B cell (primary cell): Measurements from ENCODE around the gene ARID3C. TPM values are rescaled to one million over a fixed set of nuclear protein-coding genes. Genes with fewer than 3 reads are reported as not detected.
A peak's percentile ranks its signal among the peaks of the same experiment; 100 is the strongest.

Source experiments
- ATAC-seq: fragments of 200-7000 bp; cut with Tn5 transposase; one replicate; pipeline ENCODE4 v1.10.0; 2021; ENCODE audit warnings: low read depth, mild to moderate bottlenecking, moderate number of reproducible peaks, moderate library complexity
- CTCF ChIA-PET: fragments of 350-600 bp; sonication (Branson Sonifier 250); formaldehyde crosslinking; loops from one replicate; lab custom pipeline; 2021; ENCODE audit warnings: antibody characterized with exemption, inconsistent platforms; lab: Charles Lee
- POLR2A ChIA-PET: fragments of 350-600 bp; sonication (Branson Sonifier 250); formaldehyde crosslinking; loops from one replicate; lab custom pipeline; 2021; ENCODE audit warnings: antibody characterized with exemption; lab: Charles Lee
- DNase-seq: peaks from one replicate; pipeline ENCODE4 v3.0.0; 2013
- H2AFZ ChIP-seq: 2 replicates; pipeline ENCODE4 v1.6.1; 2012; ENCODE audit warnings: mild to moderate bottlenecking, low read depth, low read length; ENCODE audit not compliant: insufficient read depth, poor library complexity, severe bottlenecking
- H3K27ac ChIP-seq, 2 donors: 1 replicate in 1 of 2; 2 replicates in 1 of 2; pipeline ENCODE4 v1.5.1; 2012 to 2013; ENCODE audit warnings: low read length in 2 of 2, mild to moderate bottlenecking in 2 of 2, moderate library complexity in 1 of 2
- H3K27me3 ChIP-seq, 4 experiments: fragments of 200-600 bp in 1 of 4; sonication (generic) in 1 of 4; replicated peaks in 1 of 4; 1 replicate in 2 of 4; 2 replicates in 2 of 4; pipeline versions ENCODE4 v1.6.1 to v1.7.0; 2013 to 2016; ENCODE audit warnings: low read length in 3 of 4, mild to moderate bottlenecking in 2 of 4, mixed read lengths in 1 of 4, moderate library complexity in 1 of 4; ENCODE audit not compliant: insufficient read depth in 4 of 4, control insufficient read depth in 3 of 4; ENCODE audit errors: control extremely low read depth in 1 of 4
- H3K36me3 ChIP-seq, 2 experiments: replicated peaks in 1 of 2; 1 replicate in 1 of 2; 2 replicates in 1 of 2; pipeline versions ENCODE4 v1.6.1 to v1.7.1; 2013; ENCODE audit warnings: low read length in 1 of 2; ENCODE audit not compliant: insufficient read depth in 2 of 2, control insufficient read depth in 1 of 2; ENCODE audit errors: control extremely low read depth in 1 of 2, extremely low read depth in 1 of 2
- H3K4me1 ChIP-seq, 2 donors: fragments of 200-600 bp in 1 of 2; sonication (generic) in 1 of 2; 1 replicate in 1 of 2; 2 replicates in 1 of 2; pipeline versions ENCODE4 v1.5.1 to v1.6.1; 2013 to 2017; ENCODE audit warnings: low read length in 2 of 2; ENCODE audit not compliant: control insufficient read depth in 2 of 2, insufficient read depth in 2 of 2
- H3K4me2 ChIP-seq: replicated peaks from 2 replicates; pipeline ENCODE3; 2012; ENCODE audit warnings: mild to moderate bottlenecking, low read depth, low read length; ENCODE audit not compliant: poor library complexity, severe bottlenecking
- H3K4me3 ChIP-seq, 5 experiments: fragments of 200-600 bp in 1 of 5; sonication (generic) in 1 of 5; 1 replicate in 3 of 5; 2 replicates in 2 of 5; pipeline versions ENCODE4 v1.5.1 to v1.7.0; 2011 to 2016; ENCODE audit warnings: low read length in 4 of 5, mild to moderate bottlenecking in 4 of 5, low read depth in 2 of 5, control low read depth in 1 of 5, moderate library complexity in 1 of 5; ENCODE audit not compliant: insufficient read depth in 1 of 5; ENCODE audit errors: control extremely low read depth in 1 of 5, extremely low read depth in 1 of 5
- H3K79me2 ChIP-seq: fragments of 200-600 bp; sonication (generic); one replicate; pipeline ENCODE4 v1.6.0; 2016; ENCODE audit warnings: low read length; ENCODE audit not compliant: control insufficient read depth, insufficient read depth
- H3K9ac ChIP-seq: fragments of 200-600 bp; sonication (generic); 2 replicates; pipeline ENCODE4 v1.6.1; 2017; ENCODE audit warnings: mild to moderate bottlenecking, low read length, moderate library complexity
- H3K9me3 ChIP-seq, 3 donors: one replicate each; pipeline versions ENCODE4 v1.6.1 to v1.7.1; 2013; ENCODE audit warnings: low read length in 2 of 3; ENCODE audit not compliant: control insufficient read depth in 2 of 3, insufficient read depth in 1 of 3; ENCODE audit errors: control extremely low read depth in 1 of 3
- H4K20me1 ChIP-seq: 2 replicates; pipeline ENCODE4 v1.6.0; 2012; ENCODE audit warnings: mild to moderate bottlenecking, low read length; ENCODE audit not compliant: insufficient read depth, control insufficient read depth, poor library complexity, severe bottlenecking
- H3K27ac Mint-ChIP-seq: one replicate; pipeline ENCODE4 v1.8.0; 2021; ENCODE audit warnings: mixed read lengths
- H3K27me3 Mint-ChIP-seq: one replicate; pipeline ENCODE4 v1.8.0; 2021; ENCODE audit warnings: mixed read lengths
- H3K4me1 Mint-ChIP-seq: one replicate; pipeline ENCODE4 v1.8.0; 2021; ENCODE audit warnings: mixed read lengths
- H3K4me3 Mint-ChIP-seq: one replicate; pipeline ENCODE4 v1.8.0; 2021; ENCODE audit warnings: mixed read lengths
- H3K9me3 Mint-ChIP-seq: one replicate; pipeline ENCODE4 v1.8.0; 2022; ENCODE audit warnings: mixed read lengths; ENCODE audit not compliant: insufficient read depth
- CTCF ChIP-seq: fragments of 200-600 bp; IDR thresholded peaks from one replicate; pipeline ENCODE4 v1.8.0; 2022; ENCODE audit warnings: antibody characterized with exemption, mild to moderate bottlenecking
- EZH2 ChIP-seq: IDR thresholded peaks from 2 replicates; pipeline ENCODE4 v1.6.1; 2012; ENCODE audit warnings: borderline replicate concordance, low read depth, mild to moderate bottlenecking, moderate library complexity, low read length; ENCODE audit not compliant: insufficient read depth, poor library complexity, severe bottlenecking
- WGBS: methylation state at CpG from one replicate; pipeline ENCODE4 v1.1.5; 2013; ENCODE audit warnings: missing lambda C conversion rate; ENCODE audit not compliant: insufficient coverage; 5-methylcytosine and 5-hydroxymethylcytosine counted together
- intact Hi-C: fragments of 100-400 bp; cut with micrococcal nuclease; formaldehyde crosslinking; loops from one replicate; pipeline ENCODE4 v1.10.0; 2022
- polyA plus RNA-seq: library from polyadenylated mRNA; depleted of rRNA; stranded (reverse); fragments of >200 nt; gene quantifications from 2 replicates; pipeline ENCODE4 v1.2.3, GENCODE V29; 2012
- total RNA-seq, 2 donors: library from RNA; stranded (reverse); fragments of 120-200 nt in 1 of 2; gene quantifications; 1 replicate in 1 of 2; 2 replicates in 1 of 2; pipeline versions ENCODE4 v1.2.3 to v1.2.4, GENCODE V29; 2013 to 2022

Gene ARID3C
- total and polyA plus RNA-seq, 2 donors (not counting 1 experiment from before 2014, with no cell fraction given): not detected

GRCh38 chr9:34625186-34625486, 3.7 kb downstream of the ARID3C start:
- Histone ChIP-seq H3K79me2 (peaks cover 11% of the 10 kb centered on the region), H3K4me3 (no peak overlapping the region), H4K20me1 (peaks cover 6% of the 10 kb centered on the region), H3K27ac (no peak overlapping the region), H3K27me3 (peaks cover 0 to 89% (median 69%) of the 10 kb centered on the region in 4 experiments), H3K36me3 (no peaks in the 10 kb centered on the region), H3K4me2 (no peak overlapping the region), H2AFZ (no peak overlapping the region), H3K9ac (no peak overlapping the region), H3K9me3 (peaks cover 0 to 45% (median 1%) of the 10 kb centered on the region in 3 donors), H3K4me1 (peaks cover 42 to 55% of the 10 kb centered on the region in 2 donors)
- Mint-ChIP-seq H3K27me3 (peaks cover 72% of the 10 kb centered on the region), H3K4me3 (peak overlapping the region; percentile 29), H3K27ac (no peak overlapping the region), H3K4me1 (peaks cover 35% of the 10 kb centered on the region), H3K9me3 (no peaks in the 10 kb centered on the region)
- TF ChIP-seq EZH2: no peak
- TF ChIP-seq CTCF: no peak
- DNase-seq (no peak), ATAC-seq (no peak)
- WGBS: 73% methylated on average over 3 of the region's 3 CpGs
- intact Hi-C loops: no loop called here
- CTCF ChIA-PET: interaction anchor here (1.0 to 7.6 kb wide), 4 partner anchors 8 to 34 kb away, joined by 3 to 64 read pairs (median 4); no protein-coding TSS in a partner anchor
- POLR2A ChIA-PET: interaction anchor here (0.5 kb wide), 2 partner anchors 86 to 852 kb away, joined by 3 to 8 read pairs; no protein-coding TSS in a partner anchor

- POLR2A ChIA-PET: interaction anchor here (0.5 kb wide), 2 partner anchors 86 to 853 kb away, joined by 3 to 8 read pairs; no protein-coding TSS in a partner anchor
- DNase-seq (no peak), ATAC-seq (no peak)
- intact Hi-C loops: no loop called here
- Mint-ChIP-seq H3K4me1 (peaks cover 40% of the 10 kb centered on the region), H3K27me3 (peaks cover 69% of the 10 kb centered on the region), H3K9me3 (no peaks in the 10 kb centered on the region), H3K4me3 (no peak overlapping the region), H3K27ac (no peak overlapping the region)
- Histone ChIP-seq H3K4me3 (peak overlapping the region in 1 of 5 experiments; percentile 6), H3K9me3 (peaks cover 0 to 45% (median 1%) of the 10 kb centered on the region in 3 donors), H3K27ac (no peak overlapping the region), H3K36me3 (no peaks in the 10 kb centered on the region), H3K4me2 (peak overlapping the region; percentile 70), H3K79me2 (peaks cover 16% of the 10 kb centered on the region), H4K20me1 (peaks cover 6% of the 10 kb centered on the region), H3K9ac (no peak overlapping the region), H3K27me3 (peaks cover 0 to 85% (median 68%) of the 10 kb centered on the region in 4 experiments), H3K4me1 (peaks cover 46 to 58% of the 10 kb centered on the region in 2 donors), H2AFZ (no peak overlapping the region)
- CTCF ChIA-PET: interaction anchor here (1.2 to 7.6 kb wide), 3 partner anchors 9 to 33 kb away, joined by 3 to 64 read pairs (median 6); no protein-coding TSS in a partner anchor
- WGBS: 19% methylated on average over 39 of the region's 39 CpGs
- TF ChIP-seq CTCF (no peak), EZH2 (peak; percentile 76)
Measured at GRCh38 chr9:34624475-34625185, 4.2 kb downstream of the ARID3C start.
